Naive thymus-derived CD4-positive, alpha-beta T cell (primary cell): Measurements from ENCODE around the gene RAD51B. TPM values are rescaled to one million over a fixed set of nuclear protein-coding genes. Genes with fewer than 3 reads are reported as not detected.

Experiments used
- ATAC-seq: fragments of 150-1000 bp; cut with Tn5 transposase; 2 replicates; pipeline ENCODE4 v1.10.0; 2021; ENCODE audit warnings: mild to moderate bottlenecking, moderate library complexity
- CTCF ChIA-PET: fragments of 350-600 bp; sonication (Branson Sonifier 250); formaldehyde crosslinking; loops from one replicate; lab custom pipeline; 2021; ENCODE audit warnings: antibody characterized with exemption; lab: Charles Lee
- POLR2A ChIA-PET: fragments of 350-600 bp; sonication (Branson Sonifier 250); formaldehyde crosslinking; loops from one replicate; lab custom pipeline; 2021; ENCODE audit warnings: antibody characterized with exemption, inconsistent platforms; lab: Charles Lee
- DNase-seq, 9 donors: peaks; one replicate each; pipeline versions ENCODE4 v3.0.0 to v3.0.0-alpha.2; 2020 to 2022; ENCODE audit warnings: mixed read lengths in 1 of 9
- H3K27ac ChIP-seq: one replicate; pipeline ENCODE4 v1.7.0; 2013; ENCODE audit warnings: mild to moderate bottlenecking, low read depth, low read length, moderate library complexity
- H3K27me3 ChIP-seq, 2 donors: one replicate each; pipeline ENCODE4 v1.7.0; 2013; ENCODE audit warnings: low read length in 2 of 2, mild to moderate bottlenecking in 2 of 2, moderate library complexity in 2 of 2; ENCODE audit not compliant: control insufficient read depth in 2 of 2, insufficient read depth in 2 of 2
- H3K36me3 ChIP-seq, 3 experiments: 1 replicate in 2 of 3; 2 replicates in 1 of 3; pipeline ENCODE4 v1.7.0; 2013; ENCODE audit warnings: low read length in 3 of 3, mild to moderate bottlenecking in 3 of 3, moderate library complexity in 1 of 3; ENCODE audit not compliant: insufficient read depth in 3 of 3, control insufficient read depth in 2 of 3
- H3K4me1 ChIP-seq, 2 donors: one replicate each; pipeline ENCODE4 v1.7.0; 2013; ENCODE audit warnings: low read length in 2 of 2, mild to moderate bottlenecking in 2 of 2, moderate library complexity in 1 of 2; ENCODE audit not compliant: control insufficient read depth in 2 of 2, insufficient read depth in 2 of 2
- H3K4me3 ChIP-seq: 2 replicates; pipeline ENCODE4 v1.7.0; 2013; ENCODE audit warnings: mild to moderate bottlenecking, low read length
- H3K9me3 ChIP-seq, 3 experiments: 1 replicate in 2 of 3; 2 replicates in 1 of 3; pipeline ENCODE4 v1.7.0; 2013; ENCODE audit warnings: low read length in 3 of 3; ENCODE audit not compliant: control insufficient read depth in 2 of 3
- H3K27ac Mint-ChIP-seq, 9 donors: one replicate each; pipeline ENCODE4 v1.8.0; 2020 to 2022; ENCODE audit warnings: mixed read lengths in 9 of 9, mild to moderate bottlenecking in 8 of 9, moderate library complexity in 5 of 9, inconsistent platforms in 2 of 9
- H3K27me3 Mint-ChIP-seq, 5 donors: one replicate each; pipeline ENCODE4 v1.8.0; 2021 to 2022; ENCODE audit warnings: mixed read lengths in 5 of 5, mild to moderate bottlenecking in 1 of 5
- H3K36me3 Mint-ChIP-seq, 5 donors: one replicate each; pipeline ENCODE4 v1.8.0; 2020 to 2022; ENCODE audit warnings: mixed read lengths in 5 of 5, mild to moderate bottlenecking in 3 of 5, inconsistent platforms in 1 of 5
- H3K4me1 Mint-ChIP-seq, 7 donors: one replicate each; pipeline ENCODE4 v1.8.0; 2020 to 2022; ENCODE audit warnings: mixed read lengths in 7 of 7, mild to moderate bottlenecking in 3 of 7, inconsistent platforms in 1 of 7
- H3K4me3 Mint-ChIP-seq, 10 donors: one replicate each; pipeline ENCODE4 v1.8.0; 2020 to 2022; ENCODE audit warnings: mild to moderate bottlenecking in 10 of 10, mixed read lengths in 10 of 10, moderate library complexity in 6 of 10, inconsistent platforms in 2 of 10
- H3K9me3 Mint-ChIP-seq, 11 donors: one replicate each; pipeline ENCODE4 v1.8.0; 2020 to 2022; ENCODE audit warnings: mixed read lengths in 11 of 11, mild to moderate bottlenecking in 4 of 11, inconsistent platforms in 1 of 11, moderate library complexity in 1 of 11
- intact Hi-C, 2 donors: fragments of 100-400 bp; cut with micrococcal nuclease; formaldehyde crosslinking; loops; one replicate each; pipeline ENCODE4 v1.15.1; 2023
- polyA plus RNA-seq, 2 donors: library from polyadenylated mRNA; unstranded; fragments of 300-500 nt; fragmentation: Illumina TruSeq; gene quantifications; one replicate each; pipeline ENCODE4 v1.2.3, GENCODE V29; 2021
- total RNA-seq, 6 experiments: library from RNA in 5 of 6; stranded (reverse) in 5 of 6; gene quantifications; 1 replicate in 5 of 6; 2 replicates in 1 of 6; pipeline ENCODE4 v1.2.3 and lab custom pipeline; 2021 to 2026

RAD51B gene
- total and polyA plus RNA-seq, 7 experiments from 2014 or later, result 15.0 to 42.2 (median 28.8) TPM

DNA sequence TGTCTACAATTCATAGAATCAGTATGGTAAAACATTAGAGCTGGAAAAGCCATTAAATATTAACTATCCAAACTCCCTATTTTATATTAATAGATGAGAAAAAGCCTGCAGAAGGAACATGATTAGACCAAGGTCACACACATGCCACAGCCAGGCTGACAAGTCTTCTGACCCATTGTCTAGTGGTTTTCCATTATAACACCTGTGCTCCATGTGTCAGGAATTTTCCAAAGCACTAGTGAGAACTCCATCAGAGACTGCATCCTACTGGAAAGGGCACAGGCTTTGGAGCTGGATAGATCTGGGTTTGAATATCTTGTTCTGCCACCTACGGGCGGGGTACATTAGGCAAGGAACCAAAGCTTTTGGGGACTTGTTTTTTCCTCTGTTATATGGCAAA is 325.5 kb downstream of the RAD51B start:
- H3K4me3 Mint-ChIP-seq, result no peak overlapping the region
- no peak overlapping the region for H3K27ac ChIP-seq
- peaks cover under 1 to 20% (median 17%) of the 10 kb centered on the region in 5 donors for H3K36me3 Mint-ChIP-seq
- H3K27me3 Mint-ChIP-seq, result no peaks in the 10 kb centered on the region
- H3K27ac Mint-ChIP-seq, result no peak overlapping the region
- no peak overlapping the region for H3K4me3 ChIP-seq
- ATAC-seq (no peak), DNase-seq (no peak)
- peaks cover 0 to 25% (median 20%) of the 10 kb centered on the region in 7 donors for H3K4me1 Mint-ChIP-seq
- H3K9me3 Mint-ChIP-seq, result peaks cover 0 to 24% (median 12%) of the 10 kb centered on the region in 11 donors
- POLR2A ChIA-PET, result no interaction called here
- H3K36me3 ChIP-seq, result no peaks in the 10 kb centered on the region
- intact Hi-C loops, result no loop called here
- CTCF ChIA-PET, result no interaction called here
- H3K27me3 ChIP-seq, result no peaks in the 10 kb centered on the region
- H3K4me1 ChIP-seq, result peaks cover 0 to 5% of the 10 kb centered on the region in 2 donors
- peaks cover 0 to 5% (median 0%) of the 10 kb centered on the region in 3 experiments for H3K9me3 ChIP-seq

DNA sequence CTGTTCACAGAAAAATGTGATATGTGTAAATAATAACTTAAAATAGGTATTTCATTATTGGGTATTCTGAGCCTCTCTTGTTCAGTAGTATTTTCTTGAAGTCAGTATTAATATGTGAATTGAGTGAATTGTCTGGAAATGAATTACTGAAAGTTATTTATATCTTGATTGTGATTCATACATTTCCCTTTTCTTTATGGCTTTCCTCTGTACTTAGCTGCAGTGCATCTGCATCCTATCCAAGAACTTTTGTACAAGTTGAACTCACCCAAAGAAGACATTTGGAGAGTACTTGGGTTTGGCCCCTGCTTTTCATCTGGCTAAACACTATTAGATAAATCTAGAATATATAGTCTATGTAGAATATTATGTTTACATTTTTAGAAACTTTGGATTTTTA is 326.0 kb downstream of the RAD51B start:
- H3K4me1 ChIP-seq, result peaks cover 0 to 5% of the 10 kb centered on the region in 2 donors
- intact Hi-C loops, result no loop called here

DNA sequence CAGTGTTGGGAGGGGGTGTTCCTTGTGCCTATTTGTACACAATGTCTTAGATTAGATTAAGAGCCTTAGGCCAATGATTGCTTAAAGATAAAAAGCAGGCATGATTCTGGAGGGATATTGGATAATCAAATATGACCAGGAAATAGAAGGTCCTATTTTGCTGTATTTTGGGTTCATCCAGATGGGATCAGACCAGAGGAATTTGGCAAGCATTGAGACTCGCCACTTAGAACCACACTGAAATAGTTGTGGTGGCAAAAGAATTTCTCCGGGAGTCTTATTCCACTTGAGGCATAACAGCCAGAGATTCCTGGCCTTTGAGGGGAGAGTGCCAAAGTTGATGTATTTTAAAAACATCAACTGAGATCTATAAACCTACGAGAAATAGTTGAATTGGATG is 327.2 kb downstream of the RAD51B start:
- peaks cover 0 to 5% of the 10 kb centered on the region in 2 donors for H3K4me1 ChIP-seq
- POLR2A ChIA-PET, result no interaction called here
- Mint-ChIP-seq H3K36me3 (peaks cover 6 to 32% (median 26%) of the 10 kb centered on the region in 5 donors), H3K27ac (no peak overlapping the region), H3K27me3 (no peaks in the 10 kb centered on the region), H3K4me1 (peaks cover 0 to 23% (median 20%) of the 10 kb centered on the region in 7 donors), H3K4me3 (no peak overlapping the region), H3K9me3 (peaks cover 0 to 39% (median 26%) of the 10 kb centered on the region in 11 donors)
- no peak for DNase-seq
- peaks cover 0 to 8% (median 0%) of the 10 kb centered on the region in 3 experiments for H3K9me3 ChIP-seq
- CTCF ChIA-PET, result no interaction called here
- intact Hi-C loops, result no loop called here
- H3K4me3 ChIP-seq, result no peak overlapping the region
- no peaks in the 10 kb centered on the region for H3K36me3 ChIP-seq
- no peaks in the 10 kb centered on the region for H3K27me3 ChIP-seq
- ATAC-seq, result no peak
- H3K27ac ChIP-seq, result no peak overlapping the region

More for the DNA sequence above, 326.0 kb downstream of the RAD51B start:
- Histone ChIP-seq H3K9me3 (peaks cover 0 to 5% (median 0%) of the 10 kb centered on the region in 3 experiments), H3K4me3 (no peak overlapping the region), H3K36me3 (no peaks in the 10 kb centered on the region), H3K27ac (no peak overlapping the region), H3K27me3 (no peaks in the 10 kb centered on the region)
- POLR2A ChIA-PET, result no interaction called here
- H3K36me3 Mint-ChIP-seq, result peaks cover 5 to 24% (median 18%) of the 10 kb centered on the region in 5 donors
- H3K27ac Mint-ChIP-seq, result no peak overlapping the region
- H3K9me3 Mint-ChIP-seq, result peaks cover 0 to 28% (median 16%) of the 10 kb centered on the region in 11 donors
- no peak for DNase-seq
- H3K4me1 Mint-ChIP-seq, result peaks cover 0 to 25% (median 20%) of the 10 kb centered on the region in 7 donors
- no peak overlapping the region for H3K4me3 Mint-ChIP-seq
- H3K27me3 Mint-ChIP-seq, result no peaks in the 10 kb centered on the region
- no peak for ATAC-seq
- CTCF ChIA-PET, result no interaction called here

DNA sequence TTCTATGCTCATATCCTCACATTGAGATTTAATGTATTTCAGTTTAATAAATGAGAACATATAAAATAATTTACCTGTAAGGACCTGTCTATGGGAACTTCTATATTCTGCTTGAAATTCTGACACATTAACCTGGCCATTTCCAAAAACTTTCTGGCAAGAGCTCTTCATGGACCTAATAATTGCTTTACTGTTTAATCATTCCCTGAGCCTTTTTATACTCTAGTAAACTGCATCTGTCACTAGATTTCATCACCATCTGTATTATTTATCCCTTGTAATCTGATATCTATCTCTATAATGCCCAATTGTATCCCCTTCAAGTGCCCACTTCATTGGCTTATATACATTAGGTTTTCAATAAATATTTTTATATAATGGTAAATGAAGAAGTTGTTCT is 327.7 kb downstream of the RAD51B start:
- ChIA-PET POLR2A (no interaction called here), CTCF (no interaction called here)
- peaks cover 0 to 43% (median 26%) of the 10 kb centered on the region in 11 donors for H3K9me3 Mint-ChIP-seq
- Histone ChIP-seq H3K4me1 (peaks cover 0 to 5% of the 10 kb centered on the region in 2 donors), H3K27me3 (no peaks in the 10 kb centered on the region), H3K9me3 (peaks cover 0 to 8% (median 0%) of the 10 kb centered on the region in 3 experiments), H3K27ac (no peak overlapping the region), H3K4me3 (no peak overlapping the region), H3K36me3 (no peaks in the 10 kb centered on the region)
- H3K4me3 Mint-ChIP-seq, result no peak overlapping the region
- ATAC-seq (no peak), DNase-seq (no peak)
- H3K27me3 Mint-ChIP-seq, result no peaks in the 10 kb centered on the region
- peaks cover 6 to 36% (median 26%) of the 10 kb centered on the region in 5 donors for H3K36me3 Mint-ChIP-seq
- intact Hi-C loops, result no loop called here
- H3K4me1 Mint-ChIP-seq, result peaks cover 0 to 22% (median 20%) of the 10 kb centered on the region in 7 donors
- H3K27ac Mint-ChIP-seq, result no peak overlapping the region

DNA sequence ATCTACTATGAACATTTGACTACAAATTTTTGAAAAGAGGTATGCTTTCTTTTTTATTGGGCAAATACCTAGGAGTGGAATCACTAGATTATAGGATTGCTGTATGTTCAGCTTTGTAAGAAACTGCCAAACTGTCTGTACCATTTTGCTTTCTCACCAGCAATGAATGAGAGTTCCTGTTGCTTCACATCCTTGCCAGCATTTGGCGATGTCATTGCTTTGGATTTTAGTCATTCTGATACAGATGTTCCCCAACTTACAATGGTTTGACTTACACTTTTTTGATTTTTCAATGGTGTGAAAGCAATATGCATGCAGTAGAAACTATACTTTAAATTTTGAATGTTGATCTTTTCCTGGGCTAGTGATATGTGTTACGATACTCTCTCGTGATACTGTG is 328.7 kb downstream of the RAD51B start:
- Mint-ChIP-seq H3K4me3 (no peak overlapping the region), H3K27ac (no peak overlapping the region), H3K36me3 (peaks cover 6 to 38% (median 30%) of the 10 kb centered on the region in 5 donors), H3K27me3 (no peaks in the 10 kb centered on the region), H3K9me3 (peaks cover 0 to 50% (median 29%) of the 10 kb centered on the region in 11 donors), H3K4me1 (peaks cover 0 to 18% (median 17%) of the 10 kb centered on the region in 7 donors)
- ChIA-PET CTCF (no interaction called here), POLR2A (no interaction called here)
- H3K27me3 ChIP-seq, result no peaks in the 10 kb centered on the region
- H3K4me3 ChIP-seq, result no peak overlapping the region
- H3K36me3 ChIP-seq, result no peaks in the 10 kb centered on the region
- H3K4me1 ChIP-seq, result peaks cover 0 to 5% of the 10 kb centered on the region in 2 donors
- DNase-seq, result no peak
- intact Hi-C loops, result no loop called here
- ATAC-seq, result no peak
- no peak overlapping the region for H3K27ac ChIP-seq
- H3K9me3 ChIP-seq, result peaks cover 0 to 8% (median 0%) of the 10 kb centered on the region in 3 experiments

DNA sequence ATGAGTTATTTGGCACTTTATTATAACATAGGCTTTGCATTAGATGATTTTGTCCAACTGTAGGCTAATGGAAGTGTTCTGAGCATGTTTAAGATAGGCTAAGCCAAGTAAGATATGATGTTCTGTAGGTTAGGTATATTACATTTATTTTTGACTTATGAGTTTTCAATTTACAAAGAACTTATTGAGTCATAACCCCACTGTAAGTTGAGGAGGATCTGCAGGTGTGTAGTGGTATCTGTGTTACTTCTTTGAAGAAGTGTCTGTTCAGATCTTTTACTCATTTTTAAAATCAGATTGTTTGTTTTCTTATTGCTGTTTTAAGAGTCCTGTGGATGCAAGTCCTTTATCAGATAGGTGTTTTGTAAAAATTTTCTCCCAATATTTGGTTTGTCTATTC is 329.2 kb downstream of the RAD51B start:
- Histone ChIP-seq H3K4me3 (no peak overlapping the region), H3K36me3 (no peaks in the 10 kb centered on the region), H3K27me3 (no peaks in the 10 kb centered on the region), H3K9me3 (peaks cover 0 to 8% (median 0%) of the 10 kb centered on the region in 3 experiments), H3K27ac (no peak overlapping the region), H3K4me1 (peaks cover 0 to 5% of the 10 kb centered on the region in 2 donors)
- DNase-seq (no peak), ATAC-seq (no peak)
- ChIA-PET POLR2A (no interaction called here), CTCF (no interaction called here)
- Mint-ChIP-seq H3K9me3 (peaks cover 0 to 53% (median 31%) of the 10 kb centered on the region in 11 donors), H3K4me1 (peaks cover 0 to 13% (median 12%) of the 10 kb centered on the region in 7 donors), H3K4me3 (no peak overlapping the region), H3K27ac (no peak overlapping the region), H3K27me3 (no peaks in the 10 kb centered on the region), H3K36me3 (peaks cover 6 to 42% (median 30%) of the 10 kb centered on the region in 5 donors)
- intact Hi-C loops, result no loop called here

DNA sequence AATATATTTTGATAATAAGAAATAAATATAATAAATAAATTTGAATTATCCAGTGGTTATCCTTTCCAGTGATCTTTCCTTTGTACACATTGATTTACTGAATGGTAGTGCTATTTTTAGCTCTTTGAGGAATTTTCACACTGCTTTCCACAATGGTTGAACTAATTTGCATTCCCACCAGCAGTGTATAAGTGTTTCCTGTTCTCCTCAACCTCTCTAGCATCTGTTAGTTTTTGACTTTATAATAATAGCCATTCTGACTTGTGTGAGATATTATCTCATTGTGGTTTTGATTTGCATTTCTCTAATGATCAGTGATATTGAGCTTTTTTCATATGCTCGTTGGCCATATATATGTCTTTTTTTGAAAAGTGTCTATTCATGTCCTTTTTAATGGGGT is 333.7 kb downstream of the RAD51B start:
- CTCF ChIA-PET, result no interaction called here
- peaks cover 16 to 44% (median 36%) of the 10 kb centered on the region in 5 donors for H3K36me3 Mint-ChIP-seq

More for the DNA sequence above, 333.7 kb downstream of the RAD51B start:
- DNase-seq (no peak), ATAC-seq (no peak)
- peaks cover 6 to 47% (median 31%) of the 10 kb centered on the region in 11 donors for H3K9me3 Mint-ChIP-seq
- H3K27me3 Mint-ChIP-seq, result no peaks in the 10 kb centered on the region
- H3K4me1 Mint-ChIP-seq, result peaks cover 0 to 6% (median 0%) of the 10 kb centered on the region in 7 donors
- intact Hi-C loops, result no loop called here
- no peak overlapping the region for H3K27ac ChIP-seq
- H3K27ac Mint-ChIP-seq, result no peak overlapping the region
- peaks cover 0 to 4% (median 0%) of the 10 kb centered on the region in 3 experiments for H3K9me3 ChIP-seq
- no peaks in the 10 kb centered on the region for H3K4me1 ChIP-seq
- H3K27me3 ChIP-seq, result no peaks in the 10 kb centered on the region
- no peak overlapping the region for H3K4me3 Mint-ChIP-seq
- H3K4me3 ChIP-seq, result no peak overlapping the region
- H3K36me3 ChIP-seq, result no peaks in the 10 kb centered on the region
- POLR2A ChIA-PET, result no interaction called here
